ENCODE measurements around the gene IL19.

GRCh38 chr1:206772243-206772937, 1.8 kb downstream of the IL19 start, which contains the start of gene IL10:
- TF ChIP-seq, protein P1, sequence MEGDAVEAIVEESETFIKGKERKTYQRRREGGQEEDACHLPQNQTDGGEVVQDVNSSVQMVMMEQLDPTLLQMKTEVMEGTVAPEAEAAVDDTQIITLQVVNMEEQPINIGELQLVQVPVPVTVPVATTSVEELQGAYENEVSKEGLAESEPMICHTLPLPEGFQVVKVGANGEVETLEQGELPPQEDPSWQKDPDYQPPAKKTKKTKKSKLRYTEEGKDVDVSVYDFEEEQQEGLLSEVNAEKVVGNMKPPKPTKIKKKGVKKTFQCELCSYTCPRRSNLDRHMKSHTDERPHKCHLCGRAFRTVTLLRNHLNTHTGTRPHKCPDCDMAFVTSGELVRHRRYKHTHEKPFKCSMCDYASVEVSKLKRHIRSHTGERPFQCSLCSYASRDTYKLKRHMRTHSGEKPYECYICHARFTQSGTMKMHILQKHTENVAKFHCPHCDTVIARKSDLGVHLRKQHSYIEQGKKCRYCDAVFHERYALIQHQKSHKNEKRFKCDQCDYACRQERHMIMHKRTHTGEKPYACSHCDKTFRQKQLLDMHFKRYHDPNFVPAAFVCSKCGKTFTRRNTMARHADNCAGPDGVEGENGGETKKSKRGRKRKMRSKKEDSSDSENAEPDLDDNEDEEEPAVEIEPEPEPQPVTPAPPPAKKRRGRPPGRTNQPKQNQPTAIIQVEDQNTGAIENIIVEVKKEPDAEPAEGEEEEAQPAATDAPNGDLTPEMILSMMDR (IDR thresholded peaks at IDR 0.05): no peak
- no peak for TF ChIP-seq POLR2A (IDR thresholded peaks at IDR 0.05)
